H9 (cell line): ENCODE data around the gene CPHXL2. TPM values are rescaled to one million over a fixed set of nuclear protein-coding genes. Genes with fewer than 3 reads are reported as not detected.

ENCODE experiments used
- DNase-seq: peaks from one replicate; pipeline ENCODE4 v3.0.0-alpha.2; 2017
- H2AFZ ChIP-seq: one replicate; pipeline ENCODE4 v1.6.1; 2013; ENCODE audit warnings: mild to moderate bottlenecking, low read length, control low read depth, moderate library complexity
- H2AK5ac ChIP-seq: 2 replicates; pipeline ENCODE4 v1.6.1; 2013; ENCODE audit warnings: low read length, control low read depth, mixed read lengths; ENCODE audit not compliant: insufficient read length
- H2BK120ac ChIP-seq: one replicate; pipeline ENCODE4 v1.6.1; 2013; ENCODE audit warnings: low read depth, mild to moderate bottlenecking, low read length, control low read depth, inconsistent platforms; ENCODE audit not compliant: poor library complexity, severe bottlenecking
- H2BK12ac ChIP-seq: 2 replicates; pipeline ENCODE4 v1.6.1; 2013; ENCODE audit warnings: low read length, control low read depth, mixed read lengths, low read depth; ENCODE audit not compliant: insufficient read length
- H2BK15ac ChIP-seq: 2 replicates; pipeline ENCODE4 v1.6.1; 2013; ENCODE audit warnings: low read depth, low read length, control low read depth
- H2BK20ac ChIP-seq: one replicate; pipeline ENCODE4 v1.6.1; 2013; ENCODE audit warnings: low read depth, mild to moderate bottlenecking, low read length, control low read depth, inconsistent platforms; ENCODE audit not compliant: poor library complexity, severe bottlenecking
- H2BK5ac ChIP-seq: 2 replicates; pipeline ENCODE4 v1.6.1; 2013; ENCODE audit warnings: low read length, control low read depth, mixed read lengths; ENCODE audit not compliant: insufficient read length
- H3K14ac ChIP-seq: 2 replicates; pipeline ENCODE4 v1.6.1; 2013; ENCODE audit warnings: low read length, control low read depth; ENCODE audit not compliant: insufficient read depth
- H3K18ac ChIP-seq: 2 replicates; pipeline ENCODE4 v1.6.1; 2013; ENCODE audit warnings: low read depth, mild to moderate bottlenecking, mixed read lengths, low read length, control low read depth; ENCODE audit not compliant: insufficient read length
- H3K23ac ChIP-seq: 2 replicates; pipeline ENCODE4 v1.6.1; 2013; ENCODE audit warnings: low read length, control low read depth, mixed read lengths, low read depth; ENCODE audit not compliant: insufficient read length
- H3K23me2 ChIP-seq: 2 replicates; pipeline ENCODE4 v1.6.1; 2013; ENCODE audit warnings: low read depth, mild to moderate bottlenecking, mixed read lengths, low read length, control low read depth; ENCODE audit not compliant: insufficient read length, poor library complexity, severe bottlenecking
- H3K27ac ChIP-seq: 2 replicates; pipeline ENCODE4 v1.5.1; 2013; ENCODE audit warnings: low read length, control low read depth, mixed read lengths, low read depth; ENCODE audit not compliant: insufficient read length
- H3K27me3 ChIP-seq: 2 replicates; pipeline ENCODE4 v1.6.1; 2013; ENCODE audit warnings: low read length, control low read depth, inconsistent platforms; ENCODE audit not compliant: insufficient read depth
- H3K4ac ChIP-seq: 2 replicates; pipeline ENCODE4 v1.6.1; 2013; ENCODE audit warnings: low read depth, mild to moderate bottlenecking, control low read depth, inconsistent platforms, low read length, moderate library complexity
- H3K4me1 ChIP-seq: 2 replicates; pipeline ENCODE4 v1.6.1; 2013; ENCODE audit warnings: low read length, control low read depth, inconsistent platforms; ENCODE audit not compliant: insufficient read depth
- H3K4me2 ChIP-seq: 2 replicates; pipeline ENCODE4 v1.6.1; 2013; ENCODE audit warnings: low read length, control low read depth, mixed read lengths; ENCODE audit not compliant: insufficient read length, insufficient read depth
- H3K56ac ChIP-seq: 2 replicates; pipeline ENCODE4 v1.6.1; 2013; ENCODE audit warnings: low read depth, mild to moderate bottlenecking, mixed read lengths, low read length, control low read depth; ENCODE audit not compliant: insufficient read length
- H3K79me1 ChIP-seq: 2 replicates; pipeline ENCODE4 v1.6.1; 2013; ENCODE audit warnings: low read depth, mild to moderate bottlenecking, moderate library complexity, low read length, control low read depth, inconsistent platforms; ENCODE audit not compliant: insufficient read depth, poor library complexity, severe bottlenecking
- H3K79me2 ChIP-seq: 2 replicates; pipeline ENCODE4 v1.6.1; 2013; ENCODE audit warnings: low read length, control low read depth, inconsistent platforms; ENCODE audit not compliant: insufficient read depth
- H3K9ac ChIP-seq: 2 replicates; pipeline ENCODE4 v1.6.1; 2013; ENCODE audit warnings: low read length, control low read depth, mixed read lengths; ENCODE audit not compliant: insufficient read length; ENCODE audit errors: extremely low read depth
- H3K9me3 ChIP-seq: one replicate; pipeline ENCODE4 v1.6.1; 2013; ENCODE audit warnings: low read depth, low read length, inconsistent platforms; ENCODE audit not compliant: control insufficient read depth
- H3T11ph ChIP-seq: one replicate; pipeline ENCODE4 v1.6.1; 2013; ENCODE audit warnings: mild to moderate bottlenecking, low read length, control low read depth, inconsistent platforms
- H4K20me1 ChIP-seq: one replicate; pipeline ENCODE4 v1.6.1; 2013; ENCODE audit not compliant: control insufficient read depth, insufficient read length, insufficient read depth
- H4K5ac ChIP-seq: 2 replicates; pipeline ENCODE4 v1.6.1; 2013; ENCODE audit warnings: low read depth, mild to moderate bottlenecking, mixed read lengths, low read length, control low read depth; ENCODE audit not compliant: insufficient read length
- H4K8ac ChIP-seq: replicated peaks from 2 replicates; pipeline ENCODE4 v1.6.1; 2013; ENCODE audit warnings: low read length, control low read depth, mixed read lengths, low read depth; ENCODE audit not compliant: insufficient read length
- H4K91ac ChIP-seq: 2 replicates; pipeline ENCODE4 v1.6.1; 2013; ENCODE audit warnings: low read depth, mild to moderate bottlenecking, moderate library complexity, mixed read lengths, low read length, control low read depth; ENCODE audit not compliant: insufficient read length
- H3K27ac Mint-ChIP-seq, 3 experiments: 2 replicates in 2 of 3; 3 replicates in 1 of 3; pipeline ENCODE4 v1.8.0; 2020 to 2021; ENCODE audit warnings: mixed read lengths in 3 of 3, mild to moderate bottlenecking in 1 of 3, moderate library complexity in 1 of 3
- H3K27me3 Mint-ChIP-seq: 2 replicates; pipeline ENCODE4 v1.8.0; 2021; ENCODE audit warnings: low read depth, mild to moderate bottlenecking, moderate library complexity, mixed read lengths
- H3K36me3 Mint-ChIP-seq, 3 experiments: 2 replicates in 2 of 3; 3 replicates in 1 of 3; pipeline ENCODE4 v1.8.0; 2020 to 2021; ENCODE audit warnings: low read depth in 3 of 3, mixed read lengths in 3 of 3; ENCODE audit not compliant: insufficient read depth in 1 of 3
- H3K4me1 Mint-ChIP-seq, 2 experiments: 2 replicates each; pipeline ENCODE4 v1.8.0; 2020; ENCODE audit warnings: mixed read lengths in 2 of 2
- H3K4me3 Mint-ChIP-seq, 2 experiments: 2 replicates in 1 of 2; 3 replicates in 1 of 2; pipeline ENCODE4 v1.8.0; 2020 to 2021; ENCODE audit warnings: mild to moderate bottlenecking in 2 of 2, mixed read lengths in 2 of 2, moderate library complexity in 1 of 2
- H3K9me3 Mint-ChIP-seq, 2 experiments: 2 replicates in 1 of 2; 3 replicates in 1 of 2; pipeline ENCODE4 v1.8.0; 2020; ENCODE audit warnings: mild to moderate bottlenecking in 2 of 2, mixed read lengths in 2 of 2, moderate library complexity in 1 of 2
- WGBS: extraction: QIAGEN DNeasy Blood & Tissue Kit; methylation state at CpG from one replicate; pipeline ENCODE4 v1.1.7; 2013; ENCODE audit warnings: missing lambda C conversion rate, low lambda C conversion rate, mixed read lengths; ENCODE audit not compliant: insufficient read length; ENCODE audit errors: extremely low coverage; 5-methylcytosine and 5-hydroxymethylcytosine counted together
- total RNA-seq: library from RNA; stranded (reverse); gene quantifications from 2 replicates; pipeline ENCODE4 v1.2.1, GENCODE V29; 2021
- TF ChIP-seq, protein P1 (sequence below): fragments of 200-600 bp; sonication (generic); conservative IDR thresholded peaks from 3 replicates; pipeline ENCODE4 v1.8.0; 2021; ENCODE audit warnings: antibody characterized with exemption, mild to moderate bottlenecking

The CPHXL2 gene
- total RNA-seq, 1 experiment from 2014 or later = not detected

DNA sequence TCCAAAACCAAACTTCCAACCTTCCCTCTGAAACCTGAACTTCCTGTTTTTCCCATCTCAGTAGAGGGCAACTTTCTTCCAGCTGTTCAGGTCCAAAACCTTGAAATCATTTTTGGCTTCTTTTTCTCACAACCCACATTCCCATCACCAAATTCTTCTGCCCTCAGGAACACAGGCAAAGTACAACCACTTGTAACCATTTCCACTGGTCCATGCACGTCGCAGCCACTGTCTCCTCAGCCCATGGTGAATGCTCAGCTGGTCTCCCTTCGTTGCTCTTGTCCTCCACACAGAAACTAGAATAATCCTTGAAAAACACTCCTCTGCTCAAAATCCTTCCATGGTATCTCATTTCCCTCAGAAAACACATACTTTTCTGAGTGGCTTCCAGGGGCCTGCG is 50.0 kb downstream of the CPHXL2 start:
- Histone ChIP-seq H3K27me3 (no peaks in the 10 kb centered on the region), H3K4me2 (no peak overlapping the region), H3K9ac (no peak overlapping the region), H3K23ac (no peak overlapping the region), H3K9me3 (no peaks in the 10 kb centered on the region), H3K27ac (no peak overlapping the region), H3K79me1 (no peaks in the 10 kb centered on the region), H3K56ac (no peak overlapping the region), H2BK20ac (no peak overlapping the region), H3K23me2 (peaks cover 11% of the 10 kb centered on the region), H2AK5ac (no peak overlapping the region), H4K5ac (no peak overlapping the region), H4K20me1 (no peaks in the 10 kb centered on the region), H3K79me2 (no peaks in the 10 kb centered on the region), H3K4me1 (no peaks in the 10 kb centered on the region), H2BK15ac (no peak overlapping the region), H3T11ph (no peak overlapping the region), H3K18ac (no peak overlapping the region), H3K4ac (no peak overlapping the region), H2AFZ (no peak overlapping the region), H2BK120ac (no peak overlapping the region), H2BK5ac (no peak overlapping the region), H4K8ac (no peak overlapping the region), H4K91ac (no peak overlapping the region), H2BK12ac (no peak overlapping the region), H3K14ac (no peak overlapping the region)
- no peaks in the 10 kb centered on the region for H3K9me3 Mint-ChIP-seq
- H3K27ac Mint-ChIP-seq = 0 out of 7 replicates have a peak overlapping the region, but pooled peaks of 1 of the 3 experiments have one; percentile 4
- no CpG with 5 or more reads among the region's 4 CpGs for WGBS
- no peak overlapping the region for H3K4me3 Mint-ChIP-seq
- H3K4me1 Mint-ChIP-seq = peaks cover 4% of the 10 kb centered on the region in 2 experiments; a peak in 3 of 4 replicates
- H3K27me3 Mint-ChIP-seq = peaks cover 3% of the 10 kb centered on the region
- no peak for DNase-seq
- peaks cover 37 to 64% (median 60%) of the 10 kb centered on the region in 3 experiments for H3K36me3 Mint-ChIP-seq
- TF ChIP-seq, protein P1, sequence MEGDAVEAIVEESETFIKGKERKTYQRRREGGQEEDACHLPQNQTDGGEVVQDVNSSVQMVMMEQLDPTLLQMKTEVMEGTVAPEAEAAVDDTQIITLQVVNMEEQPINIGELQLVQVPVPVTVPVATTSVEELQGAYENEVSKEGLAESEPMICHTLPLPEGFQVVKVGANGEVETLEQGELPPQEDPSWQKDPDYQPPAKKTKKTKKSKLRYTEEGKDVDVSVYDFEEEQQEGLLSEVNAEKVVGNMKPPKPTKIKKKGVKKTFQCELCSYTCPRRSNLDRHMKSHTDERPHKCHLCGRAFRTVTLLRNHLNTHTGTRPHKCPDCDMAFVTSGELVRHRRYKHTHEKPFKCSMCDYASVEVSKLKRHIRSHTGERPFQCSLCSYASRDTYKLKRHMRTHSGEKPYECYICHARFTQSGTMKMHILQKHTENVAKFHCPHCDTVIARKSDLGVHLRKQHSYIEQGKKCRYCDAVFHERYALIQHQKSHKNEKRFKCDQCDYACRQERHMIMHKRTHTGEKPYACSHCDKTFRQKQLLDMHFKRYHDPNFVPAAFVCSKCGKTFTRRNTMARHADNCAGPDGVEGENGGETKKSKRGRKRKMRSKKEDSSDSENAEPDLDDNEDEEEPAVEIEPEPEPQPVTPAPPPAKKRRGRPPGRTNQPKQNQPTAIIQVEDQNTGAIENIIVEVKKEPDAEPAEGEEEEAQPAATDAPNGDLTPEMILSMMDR = no peak
